ENCODE measurements around the gene PCDH20. TPM values are rescaled to one million over a fixed set of nuclear protein-coding genes. Genes with fewer than 3 reads are reported as not detected.

The PCDH20 gene
- total RNA-seq, 1 donor = under 0.01 TPM

GRCh38 chr13:61362522-61362921 lies 53.1 kb downstream of the PCDH20 start:
- no peak for DNase-seq (ENCODE audit: low read depth in 2 of 3, low spot score in 2 of 3)

Measured in hematopoietic multipotent progenitor cell (in vitro differentiated cells).